ENCODE measurements around the gene MARCHF9. TPM values are rescaled to one million over a fixed set of nuclear protein-coding genes. Genes with fewer than 3 reads are reported as not detected.

Gene MARCHF9
- total and polyA plus RNA-seq, 2 donors (not counting 1 experiment from before 2014, with no cell fraction given), result 81.4 to 128 TPM

DNA sequence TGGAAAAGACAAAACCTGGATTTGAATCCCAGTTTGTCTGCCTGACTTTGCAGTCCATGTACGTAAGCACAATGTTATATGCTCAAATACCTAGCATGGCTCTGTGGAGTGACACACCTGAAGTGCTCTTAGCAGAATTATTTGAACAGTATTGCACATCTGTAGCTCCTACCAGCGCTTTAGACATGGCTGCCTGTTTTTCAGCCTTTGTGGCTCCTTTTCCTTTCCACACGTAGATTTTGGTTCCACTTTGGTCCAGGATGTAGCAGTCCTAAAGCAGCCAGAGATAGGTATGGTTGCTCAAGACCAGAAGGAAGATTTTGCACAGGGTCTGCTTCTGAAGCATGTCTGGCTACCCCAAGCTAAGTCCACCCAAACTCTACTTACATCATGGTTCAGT lies 54.5 kb downstream of the MARCHF9 start:
- Histone ChIP-seq H3K9me3 (ENCODE audit: control extremely low read depth in 1 of 3, control insufficient read depth in 2 of 3, insufficient read depth in 1 of 3, low read length in 2 of 3) (no peaks in the 10 kb centered on the region), H3K27me3 (replicated peaks in 1 of 4; ENCODE audit: control extremely low read depth in 1 of 4, control insufficient read depth in 3 of 4, insufficient read depth in 4 of 4, low read length in 3 of 4) (no peaks in the 10 kb centered on the region), H3K79me2 (ENCODE audit: control insufficient read depth, insufficient read depth, low read length) (no peaks in the 10 kb centered on the region), H3K36me3 (replicated peaks in 1 of 2; ENCODE audit: control extremely low read depth in 1 of 2, control insufficient read depth in 1 of 2, extremely low read depth in 1 of 2, insufficient read depth in 2 of 2, low read length in 1 of 2) (peaks cover 0 to 20% of the 10 kb centered on the region in 2 experiments), H3K4me1 (ENCODE audit: control insufficient read depth in 2 of 2, insufficient read depth in 2 of 2, low read length in 2 of 2) (no peaks in the 10 kb centered on the region), H2AFZ (ENCODE audit: insufficient read depth, low read depth, low read length, poor library complexity, severe bottlenecking) (no peak overlapping the region), H3K4me2 (replicated peaks; ENCODE audit: low read depth, low read length, poor library complexity, severe bottlenecking) (no peak overlapping the region), H3K9ac (ENCODE audit: low read length) (no peak overlapping the region), H3K27ac (ENCODE audit: low read length in 2 of 2) (no peak overlapping the region), H3K4me3 (ENCODE audit: control extremely low read depth in 1 of 5, extremely low read depth in 1 of 5, insufficient read depth in 1 of 5, low read depth in 2 of 5, low read length in 4 of 5) (no peak overlapping the region), H4K20me1 (ENCODE audit: control insufficient read depth, insufficient read depth, low read length, poor library complexity, severe bottlenecking) (no peaks in the 10 kb centered on the region)
- ChIA-PET CTCF (no interaction called here), POLR2A (no interaction called here)
- TF ChIP-seq EZH2 (IDR thresholded peaks at IDR 0.05; ENCODE audit: borderline replicate concordance, insufficient read depth, low read depth, low read length, poor library complexity, severe bottlenecking), result no peak
- TF ChIP-seq, protein P1, sequence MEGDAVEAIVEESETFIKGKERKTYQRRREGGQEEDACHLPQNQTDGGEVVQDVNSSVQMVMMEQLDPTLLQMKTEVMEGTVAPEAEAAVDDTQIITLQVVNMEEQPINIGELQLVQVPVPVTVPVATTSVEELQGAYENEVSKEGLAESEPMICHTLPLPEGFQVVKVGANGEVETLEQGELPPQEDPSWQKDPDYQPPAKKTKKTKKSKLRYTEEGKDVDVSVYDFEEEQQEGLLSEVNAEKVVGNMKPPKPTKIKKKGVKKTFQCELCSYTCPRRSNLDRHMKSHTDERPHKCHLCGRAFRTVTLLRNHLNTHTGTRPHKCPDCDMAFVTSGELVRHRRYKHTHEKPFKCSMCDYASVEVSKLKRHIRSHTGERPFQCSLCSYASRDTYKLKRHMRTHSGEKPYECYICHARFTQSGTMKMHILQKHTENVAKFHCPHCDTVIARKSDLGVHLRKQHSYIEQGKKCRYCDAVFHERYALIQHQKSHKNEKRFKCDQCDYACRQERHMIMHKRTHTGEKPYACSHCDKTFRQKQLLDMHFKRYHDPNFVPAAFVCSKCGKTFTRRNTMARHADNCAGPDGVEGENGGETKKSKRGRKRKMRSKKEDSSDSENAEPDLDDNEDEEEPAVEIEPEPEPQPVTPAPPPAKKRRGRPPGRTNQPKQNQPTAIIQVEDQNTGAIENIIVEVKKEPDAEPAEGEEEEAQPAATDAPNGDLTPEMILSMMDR (IDR thresholded peaks at IDR 0.05), result no peak
- no peak overlapping the region for H3K4me3 Mint-ChIP-seq
- intact Hi-C loops (cut with micrococcal nuclease), result no loop called here
- DNase-seq, result no peak
- no peaks in the 10 kb centered on the region for H3K4me1 Mint-ChIP-seq
- WGBS (ENCODE audit: insufficient coverage), result 96% methylated on average over 3 of the region's 3 CpGs
- ATAC-seq (ENCODE audit: low read depth), result no peak
- no peak overlapping the region for H3K27ac Mint-ChIP-seq
- H3K9me3 Mint-ChIP-seq (ENCODE audit: insufficient read depth), result no peaks in the 10 kb centered on the region
- H3K27me3 Mint-ChIP-seq, result no peaks in the 10 kb centered on the region

Small RNAs within 50 kb of the gene (small RNA-seq; reads per million reads assigned to genes)
- gene RNU6-1083P (ENCODE audit: insufficient read length, low read depth, low replicate concordance), result not detected

Other genes with a start within 250 kb of the MARCHF9 start
- gene DDIT3, start 234.6 kb upstream of the MARCHF9 start, total RNA-seq, result 35.6 and 39.5 TPM in 2 replicates
- gene DDIT3, start 234.6 kb upstream of the MARCHF9 start, polyA plus RNA-seq, result 159 and 306 TPM in 2 replicates
- 121 TPM in 2 replicates for gene MBD6, start 232.3 kb upstream of the MARCHF9 start, total RNA-seq
- gene MBD6, start 232.3 kb upstream of the MARCHF9 start, polyA plus RNA-seq, result 22.8 and 39.4 TPM in 2 replicates
- 94.3 and 97.6 TPM in 2 replicates for gene DCTN2, start 207.9 kb upstream of the MARCHF9 start, total RNA-seq
- gene DCTN2, start 207.9 kb upstream of the MARCHF9 start, polyA plus RNA-seq, result 59.4 and 74.4 TPM in 2 replicates
- 0.56 and 0.67 TPM in 2 replicates for gene KIF5A, start 205.1 kb upstream of the MARCHF9 start, total RNA-seq
- gene KIF5A, start 205.1 kb upstream of the MARCHF9 start, polyA plus RNA-seq, result 0.09 and 0.14 TPM in 2 replicates
- gene PIP4K2C, start 163.9 kb upstream of the MARCHF9 start, total RNA-seq, result 20.1 and 24.7 TPM in 2 replicates
- gene PIP4K2C, start 163.9 kb upstream of the MARCHF9 start, polyA plus RNA-seq, result 21.3 and 21.7 TPM in 2 replicates
- 3.5 and 4.0 TPM in 2 replicates for gene DTX3, start 150.3 kb upstream of the MARCHF9 start, total RNA-seq
- 7.3 and 9.0 TPM in 2 replicates for gene DTX3, start 150.3 kb upstream of the MARCHF9 start, polyA plus RNA-seq
- 0.15 TPM in 1 of 2 replicates, not detected in the other for gene ARHGEF25, start 143.7 kb upstream of the MARCHF9 start, total RNA-seq
- 0.12 TPM in 2 replicates for gene ARHGEF25, start 143.7 kb upstream of the MARCHF9 start, polyA plus RNA-seq
- gene B4GALNT1, start 121.9 kb upstream of the MARCHF9 start, total RNA-seq, result 0.22 TPM in 1 of 2 replicates, not detected in the other
- gene B4GALNT1, start 121.9 kb upstream of the MARCHF9 start, polyA plus RNA-seq, result 0.04 and 0.12 TPM in 2 replicates
- 182 and 200 TPM in 2 replicates for gene OS9, start 61.0 kb upstream of the MARCHF9 start, total RNA-seq
- 234 and 294 TPM in 2 replicates for gene OS9, start 61.0 kb upstream of the MARCHF9 start, polyA plus RNA-seq
- 27.0 and 27.6 TPM in 2 replicates for gene AGAP2, start 16.4 kb upstream of the MARCHF9 start, total RNA-seq
- 17.1 and 22.2 TPM in 2 replicates for gene AGAP2, start 16.4 kb upstream of the MARCHF9 start, polyA plus RNA-seq
- 29.6 and 33.5 TPM in 2 replicates for gene TSPAN31, start 10.1 kb upstream of the MARCHF9 start, total RNA-seq
- gene TSPAN31, start 10.1 kb upstream of the MARCHF9 start, polyA plus RNA-seq, result 24.0 and 26.8 TPM in 2 replicates
- 43.1 and 44.6 TPM in 2 replicates for gene CDK4, start 2.8 kb upstream of the MARCHF9 start, total RNA-seq
- 21.5 and 34.8 TPM in 2 replicates for gene CDK4, start 2.8 kb upstream of the MARCHF9 start, polyA plus RNA-seq
- gene CYP27B1, start 12.0 kb downstream of the MARCHF9 start, total RNA-seq, result 0.79 and 1.1 TPM in 2 replicates
- 0.66 and 2.1 TPM in 2 replicates for gene CYP27B1, start 12.0 kb downstream of the MARCHF9 start, polyA plus RNA-seq
- gene METTL1, start 17.0 kb downstream of the MARCHF9 start, total RNA-seq, result 8.5 and 9.2 TPM in 2 replicates
- 9.1 and 9.6 TPM in 2 replicates for gene METTL1, start 17.0 kb downstream of the MARCHF9 start, polyA plus RNA-seq
- 1.3 and 2.6 TPM in 2 replicates for gene EEF1AKMT3, start 17.5 kb downstream of the MARCHF9 start, total RNA-seq
- 0.89 and 1.0 TPM in 2 replicates for gene EEF1AKMT3, start 17.5 kb downstream of the MARCHF9 start, polyA plus RNA-seq
- gene TSFM, start 27.7 kb downstream of the MARCHF9 start, total RNA-seq, result 20.6 and 20.9 TPM in 2 replicates
- 3.9 and 5.6 TPM in 2 replicates for gene TSFM, start 27.7 kb downstream of the MARCHF9 start, polyA plus RNA-seq
- 5.3 and 6.9 TPM in 2 replicates for gene AVIL, start 63.6 kb downstream of the MARCHF9 start, total RNA-seq
- gene AVIL, start 63.6 kb downstream of the MARCHF9 start, polyA plus RNA-seq, result 3.4 and 3.5 TPM in 2 replicates
- gene CTDSP2, start 91.6 kb downstream of the MARCHF9 start, total RNA-seq, result 203 and 209 TPM in 2 replicates
- gene CTDSP2, start 91.6 kb downstream of the MARCHF9 start, polyA plus RNA-seq, result 77.1 and 99.1 TPM in 2 replicates
- gene ATP23, start 186.5 kb downstream of the MARCHF9 start, total RNA-seq, result 6.2 and 6.5 TPM in 2 replicates
- gene ATP23, start 186.5 kb downstream of the MARCHF9 start, polyA plus RNA-seq, result 6.9 and 16.3 TPM in 2 replicates